ENCODE measurements around the gene TTLL9.

- no peak for TF ChIP-seq EP300 (IDR thresholded peaks at IDR 0.05; ENCODE audit: borderline replicate concordance in 1 of 2, low read depth in 1 of 2, low read length in 1 of 2)
- TF ChIP-seq CTCF (IDR thresholded peaks at IDR 0.05), result no peak
- TF ChIP-seq TAF1 (IDR thresholded peaks at IDR 0.05; ENCODE audit: borderline replicate concordance, low read depth, low read length), result no peak
- TF ChIP-seq POLR2AphosphoS5 (IDR thresholded peaks at IDR 0.05; ENCODE audit: low read depth, low read length), result no peak
These were observed 25.1 kb upstream of the TTLL9 start, which contains the start of gene FOXS1 for GRCh38 chr20:31845300-31845863.

All from SK-N-SH (cell line).